ENCODE measurements around the gene CDC27. TPM values are rescaled to one million over a fixed set of nuclear protein-coding genes. Genes with fewer than 3 reads are reported as not detected.

CDC27 gene
- total RNA-seq, 3 donors from 2014 or later: 52.0 to 67.5 (median 54.8) TPM

GRCh38 chr17:47200325-47200664, 11.2 kb upstream of the CDC27 start:
- Histone ChIP-seq H3K36me3 (ENCODE audit: low read depth) (no peaks in the 10 kb centered on the region), H3K9me3 (no peaks in the 10 kb centered on the region), H3K4me3 (no peak overlapping the region), H3K4me1 (ENCODE audit: low read depth) (peaks cover 13% of the 10 kb centered on the region)
- no peak for DNase-seq
- no peak for ATAC-seq
- intact Hi-C loops (cut with DNase I, micrococcal nuclease): no loop called here
- no peak for TF ChIP-seq CTCF (IDR thresholded peaks at IDR 0.05)

GRCh38 chr17:47199627-47200324, 10.7 kb upstream of the CDC27 start:
- ATAC-seq (peak; percentile 39), DNase-seq (no peak)
- Histone ChIP-seq H3K4me1 (ENCODE audit: low read depth) (peaks cover 8% of the 10 kb centered on the region), H3K9me3 (no peaks in the 10 kb centered on the region), H3K36me3 (ENCODE audit: low read depth) (no peaks in the 10 kb centered on the region), H3K4me3 (no peak overlapping the region)
- no peak for TF ChIP-seq CTCF (IDR thresholded peaks at IDR 0.05)
- intact Hi-C loops (cut with DNase I, micrococcal nuclease): no loop called here

DNA sequence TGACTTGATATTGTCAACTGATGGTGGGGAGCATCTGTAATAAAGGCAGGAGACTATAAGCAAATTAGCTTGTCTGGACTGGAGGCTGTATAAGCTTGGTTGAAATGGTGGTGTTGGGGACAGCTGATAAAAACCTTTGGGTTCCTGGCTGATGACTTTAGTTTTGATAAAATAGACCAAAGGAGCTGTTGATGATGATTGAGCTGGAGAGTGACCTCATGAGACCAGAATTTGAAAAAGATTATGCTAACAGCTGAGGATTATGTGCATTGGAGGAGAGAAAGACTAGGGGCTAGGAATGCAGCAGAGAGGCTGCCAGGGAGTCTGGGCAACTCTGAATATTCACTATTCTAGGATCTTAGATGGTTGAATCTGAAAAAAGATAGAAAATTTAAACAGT, 8.7 kb upstream of the CDC27 start:
- Histone ChIP-seq H3K4me3 (no peak overlapping the region), H3K9me3 (no peaks in the 10 kb centered on the region), H3K36me3 (ENCODE audit: low read depth) (no peaks in the 10 kb centered on the region), H3K4me1 (ENCODE audit: low read depth) (peaks cover 6% of the 10 kb centered on the region)
- intact Hi-C loops (cut with DNase I, micrococcal nuclease): no loop called here
- DNase-seq (no peak), ATAC-seq (no peak)
- no peak for TF ChIP-seq CTCF (IDR thresholded peaks at IDR 0.05)

- intact Hi-C loops (cut with DNase I, micrococcal nuclease): no loop called here
- Histone ChIP-seq H3K9me3 (no peaks in the 10 kb centered on the region), H3K4me3 (no peak overlapping the region), H3K4me1 (ENCODE audit: low read depth) (no peaks in the 10 kb centered on the region), H3K36me3 (ENCODE audit: low read depth) (no peaks in the 10 kb centered on the region)
- no peak for DNase-seq
- no peak for TF ChIP-seq CTCF (IDR thresholded peaks at IDR 0.05)
- no peak for ATAC-seq
Measured at GRCh38 chr17:47193931-47194511, 4.9 kb upstream of the CDC27 start.

DNA sequence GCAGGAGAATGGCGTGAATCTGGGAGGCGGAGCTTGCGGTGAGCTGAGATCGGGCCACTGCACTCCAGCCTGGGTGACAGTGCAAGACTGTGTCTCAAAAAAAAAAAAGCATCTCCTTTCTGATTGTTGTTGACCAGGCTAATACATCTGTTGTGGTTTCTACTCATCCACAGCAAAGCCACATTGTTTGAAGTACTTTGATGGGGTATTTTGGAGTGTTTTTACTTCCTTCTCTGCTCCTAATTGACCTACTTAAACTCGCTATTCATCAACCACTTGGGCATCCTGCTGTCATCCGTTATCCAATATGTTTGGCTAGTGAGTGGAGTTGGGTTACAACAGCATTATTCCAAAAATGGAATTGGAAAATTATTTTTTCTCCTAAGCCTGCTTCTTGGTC, 3.5 kb upstream of the CDC27 start:
- TF ChIP-seq CTCF (IDR thresholded peaks at IDR 0.05): no peak
- intact Hi-C loops (cut with DNase I, micrococcal nuclease): no loop called here
- no peaks in the 10 kb centered on the region for H3K9me3 ChIP-seq
- DNase-seq (no peak), ATAC-seq (no peak)
- no peak overlapping the region for H3K4me3 ChIP-seq
- H3K4me1 ChIP-seq (ENCODE audit: low read depth): peaks cover 3% of the 10 kb centered on the region
- H3K36me3 ChIP-seq (ENCODE audit: low read depth): no peaks in the 10 kb centered on the region

Measured in mucosa of descending colon (tissue), 3 donors.